ENCODE measurements around the gene URB1.

The URB1 gene

DNA sequence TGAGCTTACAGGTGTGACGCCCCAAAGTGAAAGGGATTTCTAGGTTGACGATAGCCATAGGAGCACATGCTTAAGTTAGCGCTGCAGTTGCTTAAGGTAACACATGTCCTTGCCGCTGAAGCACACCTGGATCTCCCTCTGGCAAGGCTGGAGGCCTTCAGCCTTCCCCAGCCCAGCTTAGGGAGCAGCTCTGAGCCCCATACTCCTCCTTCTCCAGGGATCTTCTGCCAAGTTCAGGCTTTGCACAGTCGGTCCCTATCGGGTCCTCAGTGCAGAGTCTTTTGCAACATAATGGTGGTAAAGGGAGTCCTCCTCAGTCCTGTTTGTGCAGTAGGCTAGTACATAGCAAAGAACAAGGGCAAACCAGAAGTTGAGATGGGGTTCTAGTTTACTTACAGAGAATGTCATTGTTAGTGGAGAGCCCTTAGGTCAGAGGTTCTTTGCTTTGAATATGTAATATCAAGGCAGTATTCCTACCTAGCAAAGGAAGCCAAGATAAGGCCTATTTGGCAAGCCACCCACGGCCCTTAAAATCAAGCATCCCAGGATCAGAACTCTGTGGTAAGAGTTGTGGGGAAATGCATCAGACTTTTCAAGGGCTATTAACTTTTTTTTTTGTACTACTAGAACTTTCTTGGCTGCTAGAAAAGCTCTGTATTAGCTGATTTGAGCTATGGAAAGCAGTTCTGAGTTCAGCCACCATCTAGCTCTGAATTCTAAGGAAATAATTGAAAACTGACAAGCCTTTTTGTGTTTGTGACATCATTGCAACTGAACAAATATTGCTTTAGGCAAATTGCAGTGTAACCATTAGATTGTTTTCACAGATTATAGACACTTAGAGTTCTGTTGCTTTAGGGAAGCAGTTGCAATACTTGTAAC is 21.1 kb upstream of the URB1 start:
- Histone ChIP-seq H3K27me3 (ENCODE audit: control insufficient read depth, insufficient read depth, low read length) (no peaks in the 10 kb centered on the region), H3K4me1 (peaks cover 4% of the 10 kb centered on the region), H3K79me2 (peaks cover 4% of the 10 kb centered on the region), H3K9ac (no peak overlapping the region), H3K36me3 (ENCODE audit: control insufficient read depth, insufficient read depth, low read length) (no peaks in the 10 kb centered on the region), H3K9me3 (ENCODE audit: control insufficient read depth, low read length) (no peaks in the 10 kb centered on the region), H2AFZ (peak overlapping the region; percentile 88), H3K4me3 (ENCODE audit: low read depth, low read length) (peak overlapping the region; percentile 86), H3K4me2 (ENCODE audit: low read length) (peak overlapping the region; percentile 93), H3K27ac (peak overlapping the region; percentile 98)
- no peak for TF ChIP-seq CTCF (IDR thresholded peaks at IDR 0.05)

DNA sequence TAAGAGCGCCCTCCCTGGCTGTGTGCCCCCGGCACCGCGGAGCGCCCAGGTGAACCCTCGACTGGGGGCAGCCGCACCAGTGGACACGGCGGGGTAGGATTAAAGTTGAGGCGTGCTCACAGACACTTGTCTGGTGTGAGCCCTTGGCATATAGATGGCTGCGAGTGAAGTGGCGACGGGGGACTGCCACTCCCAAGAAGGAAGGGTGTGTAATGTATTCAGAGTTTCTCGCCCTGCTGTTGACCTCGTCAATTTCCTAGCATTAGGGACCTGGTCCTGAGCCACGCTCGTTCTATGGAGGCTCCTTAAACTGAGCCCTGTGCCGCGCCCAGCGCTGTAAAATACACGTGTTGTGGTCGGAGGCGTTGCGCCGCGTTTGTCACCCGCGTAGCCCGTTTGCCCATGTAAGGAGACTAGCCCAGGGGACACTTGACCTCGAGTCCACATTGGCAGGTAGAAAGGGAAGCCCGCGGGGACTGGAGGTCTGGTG is 20.2 kb upstream of the URB1 start:
- Histone ChIP-seq H2AFZ (peak overlapping the region; percentile 88), H3K9me3 (ENCODE audit: control insufficient read depth, low read length) (no peaks in the 10 kb centered on the region), H3K79me2 (peaks cover 4% of the 10 kb centered on the region), H3K4me2 (ENCODE audit: low read length) (peak overlapping the region; percentile 93), H3K9ac (peak overlapping the region; percentile 77), H3K36me3 (ENCODE audit: control insufficient read depth, insufficient read depth, low read length) (no peaks in the 10 kb centered on the region), H3K4me3 (ENCODE audit: low read depth, low read length) (peak overlapping the region; percentile 86), H3K4me1 (peaks cover 4% of the 10 kb centered on the region), H3K27me3 (ENCODE audit: control insufficient read depth, insufficient read depth, low read length) (no peaks in the 10 kb centered on the region), H3K27ac (peak overlapping the region; percentile 98)
- TF ChIP-seq CTCF (IDR thresholded peaks at IDR 0.05), result no peak

DNA sequence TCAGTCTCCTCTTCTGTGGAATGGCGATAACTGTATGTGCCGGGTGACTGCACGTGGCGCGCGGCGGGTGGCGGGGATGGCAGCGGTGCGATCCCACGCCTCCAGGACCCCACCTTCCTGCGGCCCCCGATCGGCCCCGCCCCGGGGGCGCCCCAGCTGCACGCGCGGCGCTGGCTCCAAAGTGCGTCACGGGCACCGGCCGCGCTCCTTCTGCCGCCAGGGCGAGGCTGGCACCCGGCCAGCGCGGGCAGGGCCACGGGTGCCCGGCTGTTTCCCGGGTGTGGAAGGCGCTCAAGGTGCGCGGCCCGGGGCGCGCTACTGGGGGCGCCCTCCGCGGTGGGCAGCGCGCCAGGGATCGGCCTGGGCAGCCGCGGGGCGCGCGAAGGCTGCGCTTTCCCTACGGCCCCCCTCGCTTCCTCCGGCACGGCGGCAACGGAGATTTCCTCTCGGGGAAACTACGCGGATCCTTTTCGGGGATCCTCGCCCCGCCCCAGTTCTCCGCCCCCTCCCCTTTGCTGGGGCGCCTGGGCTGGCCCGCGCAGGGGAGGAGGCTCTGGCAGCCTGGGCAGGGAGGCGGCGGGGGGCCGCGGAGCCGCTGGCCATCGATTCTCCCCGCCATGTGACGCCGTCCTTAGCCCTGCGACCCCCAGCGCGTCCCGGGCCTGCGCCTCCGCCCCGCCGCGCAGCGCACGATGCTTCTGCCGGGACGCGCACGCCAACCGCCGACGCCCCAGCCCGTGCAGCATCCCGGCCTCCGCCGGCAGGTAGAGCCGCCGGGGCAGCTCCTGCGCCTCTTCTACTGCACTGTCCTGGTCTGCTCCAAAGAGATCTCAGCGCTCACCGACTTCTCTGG is 19.6 kb upstream of the URB1 start, which contains the start of gene EVA1C:
Gene EVA1C, plus strand, starts transcription at position 545 of the 853 bp plus-strand sequence. Its CDS starts 148 bp downstream, at position 693.
- peak within 1 kb of the TSS; percentile 80 for H3K9ac ChIP-seq
- H3K27ac ChIP-seq, result peak within 1 kb of the TSS; percentile 98
- peak within 1 kb of the TSS; percentile 93 for H3K4me2 ChIP-seq (ENCODE audit: low read length)
- TF ChIP-seq CTCF (IDR thresholded peaks at IDR 0.05), result no peak
- H2AFZ ChIP-seq, result peak within 1 kb of the TSS; percentile 88
- peaks cover 4% of the 10 kb centered on the region for H3K4me1 ChIP-seq
- no peaks in the 10 kb centered on the region for H3K36me3 ChIP-seq (ENCODE audit: control insufficient read depth, insufficient read depth, low read length)
- H3K9me3 ChIP-seq (ENCODE audit: control insufficient read depth, low read length), result no peaks in the 10 kb centered on the region
- H3K27me3 ChIP-seq (ENCODE audit: control insufficient read depth, insufficient read depth, low read length), result no peaks in the 10 kb centered on the region
- H3K4me3 ChIP-seq (ENCODE audit: low read depth, low read length), result peak within 1 kb of the TSS; percentile 86
- H3K79me2 ChIP-seq, result peaks cover 4% of the 10 kb centered on the region

- Histone ChIP-seq H3K27ac (peak overlapping the region; percentile 98), H3K36me3 (ENCODE audit: control insufficient read depth, insufficient read depth, low read length) (no peaks in the 10 kb centered on the region), H3K79me2 (no peaks in the 10 kb centered on the region), H3K4me3 (ENCODE audit: low read depth, low read length) (peak overlapping the region; percentile 86), H3K4me2 (ENCODE audit: low read length) (peak overlapping the region; percentile 93), H2AFZ (peak overlapping the region; percentile 88), H3K27me3 (ENCODE audit: control insufficient read depth, insufficient read depth, low read length) (no peaks in the 10 kb centered on the region), H3K4me1 (peaks cover 4% of the 10 kb centered on the region), H3K9me3 (ENCODE audit: control insufficient read depth, low read length) (no peaks in the 10 kb centered on the region), H3K9ac (peak overlapping the region; percentile 80)
- TF ChIP-seq CTCF (IDR thresholded peaks at IDR 0.05), result no peak
Measured at GRCh38 chr21:32411350-32412161, 18.7 kb upstream of the URB1 start.

Data from parathyroid adenoma (tissue), 2 donors.